GM12878 (cell line): ENCODE measurements around the gene OR4E1. TPM values are rescaled to one million over a fixed set of nuclear protein-coding genes. Genes with fewer than 3 reads are reported as not detected.

ENCODE experiments used
- ATAC-seq: fragments of 200-7000 bp; cut with Tn5 transposase; 3 replicates; pipeline ENCODE4 v1.9.1; 2020; ENCODE audit warnings: mild to moderate bottlenecking, moderate library complexity
- BruUV-seq: library from RNA; stranded (reverse); fragments of 400-500 nt; replicated peaks from 2 replicates; lab custom pipeline; 2021; lab: Mats Ljungman, UMichigan
- CTCF ChIA-PET: fragments of 300-600 bp; sonication (Branson Sonifier 250); formaldehyde crosslinking; extraction: SDS; loops from one replicate; lab custom pipeline; 2021; ENCODE audit warnings: inconsistent platforms; lab: Yijun Ruan, JAX
- POLR2A ChIA-PET: fragments of 350-600 bp; formaldehyde crosslinking; extraction: SDS; loops from one replicate; lab custom pipeline; 2021; ENCODE audit warnings: inconsistent platforms; lab: Charles Lee
- RAD21 ChIA-PET: fragments of 300-600 bp; sonication (Branson Sonifier 250); formaldehyde crosslinking; loops from one replicate; lab custom pipeline; 2023; ENCODE audit warnings: antibody characterized with exemption; ENCODE audit not compliant: unreplicated experiment; lab: Charles Lee
- SMC1A ChIA-PET: fragments of 300-600 bp; sonication (Branson Sonifier 250); formaldehyde crosslinking; loops from one replicate; lab custom pipeline; 2023; ENCODE audit not compliant: unreplicated experiment, uncharacterized antibody; lab: Charles Lee
- DNase-seq: peaks from one replicate; pipeline ENCODE4 v3.0.0-alpha.2; 2011; ENCODE audit warnings: low read depth, low spot score
- FAIRE-seq: peaks from 3 replicates; lab custom pipeline; 2011; peaks lifted over from hg19 to GRCh38; lab: Jason Lieb, UNC
- H2AFZ ChIP-seq: 2 replicates; pipeline ENCODE4 v1.6.0; 2011; ENCODE audit warnings: low read depth, low read length, control low read depth; ENCODE audit not compliant: control insufficient read depth
- H3K27ac ChIP-seq: 2 replicates; pipeline ENCODE4 v1.5.1; 2011; ENCODE audit warnings: control low read depth; ENCODE audit not compliant: control insufficient read depth, insufficient read depth
- H3K27me3 ChIP-seq, 2 experiments: replicated peaks in 1 of 2; 2 replicates each; pipeline versions ENCODE4 v1.6.0 to v1.6.1; 2011; ENCODE audit warnings: low read length in 1 of 2; ENCODE audit not compliant: control insufficient read depth in 2 of 2, insufficient read depth in 2 of 2
- H3K36me3 ChIP-seq, 2 experiments: 2 replicates each; pipeline ENCODE4 v1.5.1; 2011; ENCODE audit warnings: low read length in 1 of 2; ENCODE audit not compliant: control insufficient read depth in 2 of 2, insufficient read depth in 2 of 2
- H3K4me1 ChIP-seq: 2 replicates; pipeline ENCODE4 v1.6.1; 2011; ENCODE audit warnings: mild to moderate bottlenecking, low read length, moderate library complexity, mixed read lengths; ENCODE audit not compliant: control insufficient read depth, insufficient read depth
- H3K4me2 ChIP-seq: 2 replicates; pipeline ENCODE4 v1.6.0; 2011; ENCODE audit warnings: control low read depth; ENCODE audit not compliant: control insufficient read depth, insufficient read depth
- H3K4me3 ChIP-seq: fragments of 200-600 bp; sonication (generic); 2 replicates; pipeline ENCODE4 v1.5.1; 2016
- H3K79me2 ChIP-seq: 2 replicates; pipeline ENCODE4 v1.6.0; 2011; ENCODE audit warnings: low read length; ENCODE audit not compliant: control insufficient read depth, insufficient read depth
- H3K9ac ChIP-seq: 2 replicates; pipeline ENCODE4 v1.8.0; 2011; ENCODE audit warnings: low read length, control low read depth, mixed read lengths; ENCODE audit not compliant: control insufficient read depth, insufficient read depth
- H3K9me3 ChIP-seq: replicated peaks from 3 replicates; pipeline ENCODE4 v1.5.1; 2011; ENCODE audit warnings: mild to moderate bottlenecking, low read length; ENCODE audit not compliant: control insufficient read depth, insufficient read depth
- H4K20me1 ChIP-seq: 2 replicates; pipeline ENCODE4 v1.6.0; 2011; ENCODE audit not compliant: control insufficient read depth, insufficient read depth
- CHD1 ChIP-seq: IDR thresholded peaks from 2 replicates; pipeline ENCODE4 v1.6.1; 2012; ENCODE audit warnings: low read depth, low read length, improper control_type of control experiment
- EP300 ChIP-seq, 2 experiments: fragments of 150-350 bp in 1 of 2; IDR thresholded peaks; 2 replicates each; pipeline ENCODE4 v1.6.1; 2011 to 2012; ENCODE audit warnings: low read depth in 2 of 2, low read length in 2 of 2, borderline replicate concordance in 1 of 2, improper control_type of control experiment in 1 of 2, inconsistent platforms in 1 of 2; ENCODE audit not compliant: control insufficient read depth in 1 of 2
- FOXM1 ChIP-seq: IDR thresholded peaks from 2 replicates; pipeline ENCODE4 v1.6.1; 2012; ENCODE audit warnings: low read depth, mild to moderate bottlenecking, inconsistent platforms, low read length, moderate library complexity
- GATAD2B ChIP-seq: fragments of 450-650 bp; conservative IDR thresholded peaks from 2 replicates; pipeline ENCODE4 v1.6.1; 2017; ENCODE audit warnings: low read depth, mild to moderate bottlenecking, moderate library complexity
- LARP7 ChIP-seq: fragments of 450-650 bp; IDR thresholded peaks from 2 replicates; pipeline ENCODE4 v1.6.1; 2017; ENCODE audit warnings: mild to moderate bottlenecking
- MEF2B ChIP-seq: fragments of 450-650 bp; IDR thresholded peaks from 2 replicates; pipeline ENCODE4 v1.6.1; 2018; ENCODE audit warnings: mild to moderate bottlenecking, moderate library complexity; ENCODE audit not compliant: partially characterized antibody, poor library complexity, severe bottlenecking
- NFXL1 ChIP-seq: fragments of 450-650 bp; IDR thresholded peaks from 2 replicates; pipeline ENCODE4 v1.6.1; 2017; ENCODE audit warnings: antibody characterized with exemption, mild to moderate bottlenecking, borderline replicate concordance
- NKRF ChIP-seq: fragments of 450-650 bp; conservative IDR thresholded peaks from 2 replicates; pipeline ENCODE4 v1.6.1; 2017; ENCODE audit warnings: mild to moderate bottlenecking, moderate library complexity
- SKIL ChIP-seq: fragments of 450-650 bp; IDR thresholded peaks from 2 replicates; pipeline ENCODE4 v1.6.1; 2017; ENCODE audit warnings: mild to moderate bottlenecking, low read depth, inconsistent platforms; ENCODE audit not compliant: poor library complexity, severe bottlenecking
- USF1 ChIP-seq: IDR thresholded peaks from 2 replicates; pipeline ENCODE4 v1.6.1; 2011; ENCODE audit warnings: borderline replicate concordance, low read depth, mild to moderate bottlenecking, moderate library complexity, mixed read lengths, low read length; ENCODE audit not compliant: insufficient read depth; ENCODE audit errors: extremely low read length
- WGBS: methylation state at CpG from one replicate; pipeline ENCODE4 v1.1.6; 2016; ENCODE audit warnings: low lambda C conversion rate; ENCODE audit not compliant: insufficient replicate concordance, insufficient coverage; ENCODE audit errors: missing lambda C conversion rate; 5-methylcytosine and 5-hydroxymethylcytosine counted together
- in situ Hi-C: fragments of 300-500 bp; cut with MboI; formaldehyde crosslinking; loops from 9 replicates; pipeline ENCODE4 v1.14.3; 2018; ENCODE audit warnings: mixed read lengths
- intact Hi-C: fragments of 100-400 bp; cut with micrococcal nuclease; formaldehyde crosslinking; loops from one replicate; pipeline ENCODE4 v1.14.2; 2022; ENCODE audit not compliant: unreplicated experiment
- polyA plus RNA-seq, 11 experiments: library from polyadenylated mRNA; depleted of rRNA in 4 of 11; unstranded in 6 of 11; stranded (reverse) in 5 of 11; fragments of >200 nt; fragmentation: Nextera tagmentation in 4 of 11; fragmentation: Illumina TruSeq in 1 of 11; extraction: Ambion mirVana in 4 of 11; extraction: Trizol in 1 of 11; gene quantifications; 1 replicate in 1 of 11; 2 replicates in 10 of 11; pipeline versions ENCODE4 v1.2.1 to v1.2.3, GENCODE V29; 2011 to 2016; ENCODE audit warnings: inconsistent platforms in 2 of 11, missing spikeins in 2 of 11, low read depth in 1 of 11
- total RNA-seq, 4 experiments: library from RNA; depleted of rRNA in 3 of 4; stranded (reverse); fragments of >200 nt in 3 of 4; fragmentation: Illumina TruSeq in 1 of 4; extraction: Trizol in 1 of 4; gene quantifications; 2 replicates each; pipeline versions ENCODE4 v1.2.1 to v1.2.3, GENCODE V29; 2013 to 2021
- TF ChIP-seq, protein P1 (sequence below): fragments of 450-650 bp; IDR thresholded peaks from 2 replicates; pipeline ENCODE4 v1.6.1; 2017; ENCODE audit warnings: mild to moderate bottlenecking, moderate library complexity
- TF ChIP-seq, protein P2 (sequence below): fragments of 450-650 bp; IDR thresholded peaks from 2 replicates; pipeline ENCODE4 v1.6.1; 2016; ENCODE audit warnings: mild to moderate bottlenecking

OR4E1 gene
- total and polyA plus RNA-seq, 10 of the 15 experiments (the other 5 are each of a cell fraction or from before 2014, with no cell fraction given): not detected

DNA sequence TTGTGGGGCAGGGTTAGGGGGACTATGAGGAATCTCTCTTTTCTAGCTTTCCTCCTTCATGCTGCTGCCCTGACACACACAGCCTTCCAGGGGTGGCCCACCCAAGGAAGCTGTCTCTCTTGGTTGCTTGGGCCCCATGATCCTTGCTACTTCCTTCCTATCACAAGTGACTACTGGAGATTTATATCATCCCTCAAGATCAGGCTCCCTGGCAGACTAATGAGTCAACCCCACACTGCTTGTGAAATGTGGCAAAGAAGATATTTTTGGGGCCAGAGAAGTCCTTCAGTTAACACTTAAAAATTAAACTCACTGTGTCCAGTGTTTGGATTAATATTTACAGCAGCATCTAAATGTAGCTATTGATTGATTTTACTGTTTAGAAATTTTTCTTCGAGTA lies 1.5 kb downstream of the OR4E1 start (continued):
- TF ChIP-seq SKIL: no peak
- TF ChIP-seq NKRF: no peak

GRCh38 chr14:21671371-21671770 lies 2.2 kb downstream of the OR4E1 start:
- RAD21 ChIA-PET: no interaction called here
- H3K4me3 ChIP-seq: no peak overlapping the region
- no peak for DNase-seq
- intact Hi-C loops: no loop called here
- H3K79me2 ChIP-seq: no peaks in the 10 kb centered on the region
- peaks cover 0 to 1% of the 10 kb centered on the region in 2 experiments; a peak in 1 of 4 replicates for H3K27me3 ChIP-seq
- POLR2A ChIA-PET: no interaction called here
- no peak overlapping the region for H2AFZ ChIP-seq
- SMC1A ChIA-PET: no interaction called here
- no TSS peak for BruUV-seq
- H4K20me1 ChIP-seq: no peaks in the 10 kb centered on the region
- ATAC-seq: no peak
- no peak overlapping the region for H3K4me2 ChIP-seq
- H3K27ac ChIP-seq: no peak overlapping the region
- CTCF ChIA-PET: no interaction called here
- in situ Hi-C loops: no loop called here
- H3K9ac ChIP-seq: no peak overlapping the region
- no peaks in the 10 kb centered on the region for H3K4me1 ChIP-seq
- 7% methylated on average over 2 of the region's 2 CpGs for WGBS
- FAIRE-seq: no peak
- no peaks in the 10 kb centered on the region for H3K36me3 ChIP-seq
- no peaks in the 10 kb centered on the region for H3K9me3 ChIP-seq
- TF ChIP-seq LARP7 (no peak), NFXL1 (no peak), FOXM1 (no peak), CHD1 (no peak), MEF2B (no peak), EP300 (IDR thresholded peaks at IDR 0.05; ENCODE audit: borderline replicate concordance in 1 of 2, control insufficient read depth in 1 of 2, low read depth in 2 of 2, low read length in 2 of 2) (no peak), USF1 (no peak), GATAD2B (no peak)
- TF ChIP-seq, protein P1, sequence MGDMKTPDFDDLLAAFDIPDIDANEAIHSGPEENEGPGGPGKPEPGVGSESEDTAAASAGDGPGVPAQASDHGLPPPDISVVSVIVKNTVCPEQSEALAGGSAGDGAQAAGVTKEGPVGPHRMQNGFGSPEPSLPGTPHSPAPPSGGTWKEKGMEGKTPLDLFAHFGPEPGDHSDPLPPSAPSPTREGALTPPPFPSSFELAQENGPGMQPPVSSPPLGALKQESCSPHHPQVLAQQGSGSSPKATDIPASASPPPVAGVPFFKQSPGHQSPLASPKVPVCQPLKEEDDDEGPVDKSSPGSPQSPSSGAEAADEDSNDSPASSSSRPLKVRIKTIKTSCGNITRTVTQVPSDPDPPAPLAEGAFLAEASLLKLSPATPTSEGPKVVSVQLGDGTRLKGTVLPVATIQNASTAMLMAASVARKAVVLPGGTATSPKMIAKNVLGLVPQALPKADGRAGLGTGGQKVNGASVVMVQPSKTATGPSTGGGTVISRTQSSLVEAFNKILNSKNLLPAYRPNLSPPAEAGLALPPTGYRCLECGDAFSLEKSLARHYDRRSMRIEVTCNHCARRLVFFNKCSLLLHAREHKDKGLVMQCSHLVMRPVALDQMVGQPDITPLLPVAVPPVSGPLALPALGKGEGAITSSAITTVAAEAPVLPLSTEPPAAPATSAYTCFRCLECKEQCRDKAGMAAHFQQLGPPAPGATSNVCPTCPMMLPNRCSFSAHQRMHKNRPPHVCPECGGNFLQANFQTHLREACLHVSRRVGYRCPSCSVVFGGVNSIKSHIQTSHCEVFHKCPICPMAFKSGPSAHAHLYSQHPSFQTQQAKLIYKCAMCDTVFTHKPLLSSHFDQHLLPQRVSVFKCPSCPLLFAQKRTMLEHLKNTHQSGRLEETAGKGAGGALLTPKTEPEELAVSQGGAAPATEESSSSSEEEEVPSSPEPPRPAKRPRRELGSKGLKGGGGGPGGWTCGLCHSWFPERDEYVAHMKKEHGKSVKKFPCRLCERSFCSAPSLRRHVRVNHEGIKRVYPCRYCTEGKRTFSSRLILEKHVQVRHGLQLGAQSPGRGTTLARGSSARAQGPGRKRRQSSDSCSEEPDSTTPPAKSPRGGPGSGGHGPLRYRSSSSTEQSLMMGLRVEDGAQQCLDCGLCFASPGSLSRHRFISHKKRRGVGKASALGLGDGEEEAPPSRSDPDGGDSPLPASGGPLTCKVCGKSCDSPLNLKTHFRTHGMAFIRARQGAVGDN: no peak
- TF ChIP-seq, protein P2, sequence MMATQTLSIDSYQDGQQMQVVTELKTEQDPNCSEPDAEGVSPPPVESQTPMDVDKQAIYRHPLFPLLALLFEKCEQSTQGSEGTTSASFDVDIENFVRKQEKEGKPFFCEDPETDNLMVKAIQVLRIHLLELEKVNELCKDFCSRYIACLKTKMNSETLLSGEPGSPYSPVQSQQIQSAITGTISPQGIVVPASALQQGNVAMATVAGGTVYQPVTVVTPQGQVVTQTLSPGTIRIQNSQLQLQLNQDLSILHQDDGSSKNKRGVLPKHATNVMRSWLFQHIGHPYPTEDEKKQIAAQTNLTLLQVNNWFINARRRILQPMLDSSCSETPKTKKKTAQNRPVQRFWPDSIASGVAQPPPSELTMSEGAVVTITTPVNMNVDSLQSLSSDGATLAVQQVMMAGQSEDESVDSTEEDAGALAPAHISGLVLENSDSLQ: no peak
